Endothelial cell of umbilical vein (primary cell): ENCODE data around the gene EMC6. TPM values are rescaled to one million over a fixed set of nuclear protein-coding genes. Genes with fewer than 3 reads are reported as not detected.

Source experiments
- BruUV-seq: library from RNA; stranded (reverse); fragments of 400-500 nt; replicated peaks from 2 replicates; lab custom pipeline; 2021; lab: Mats Ljungman, UMichigan
- CTCF ChIA-PET: fragments of 300-600, 350-600 bp; sonication (Branson Sonifier 250); formaldehyde crosslinking; loops from one replicate; lab custom pipeline; 2021; ENCODE audit warnings: antibody characterized with exemption, inconsistent platforms; lab: Charles Lee
- POLR2A ChIA-PET: fragments of 300-600, 350-600 bp; sonication (Branson Sonifier 250); formaldehyde crosslinking; loops from one replicate; lab custom pipeline; 2021; ENCODE audit warnings: antibody characterized with exemption, inconsistent platforms; lab: Charles Lee
- DNase-seq: peaks from one replicate; pipeline ENCODE4 v3.0.0-alpha.2; 2011; ENCODE audit warnings: low read depth, low spot score
- FAIRE-seq: peaks from 2 replicates; lab custom pipeline; 2011; peaks lifted over from hg19 to GRCh38; lab: Jason Lieb, UNC
- H2AFZ ChIP-seq: 2 replicates; pipeline ENCODE4 v1.6.0; 2012; ENCODE audit warnings: low read depth, low read length, control low read depth, inconsistent platforms
- H3K27ac ChIP-seq: 2 replicates; pipeline ENCODE4 v1.5.1; 2011; ENCODE audit warnings: low read depth, mild to moderate bottlenecking, control low read depth, low read length, moderate library complexity; ENCODE audit not compliant: insufficient read depth
- H3K27me3 ChIP-seq, 2 experiments: 2 replicates each; pipeline versions ENCODE4 v1.6.0 to v1.6.1; 2011; ENCODE audit warnings: low read length in 2 of 2, mixed read lengths in 1 of 2; ENCODE audit not compliant: control insufficient read depth in 2 of 2, insufficient read depth in 2 of 2
- H3K36me3 ChIP-seq, 2 experiments: 2 replicates in 1 of 2; 3 replicates in 1 of 2; pipeline ENCODE4 v1.5.1; 2011; ENCODE audit warnings: low read length in 2 of 2, mild to moderate bottlenecking in 1 of 2, moderate library complexity in 1 of 2; ENCODE audit not compliant: control insufficient read depth in 2 of 2, insufficient read depth in 2 of 2; ENCODE audit errors: extremely low read depth in 1 of 2
- H3K4me1 ChIP-seq: 3 replicates; pipeline ENCODE4 v1.5.1; 2011; ENCODE audit warnings: mild to moderate bottlenecking, low read length; ENCODE audit not compliant: control insufficient read depth, insufficient read depth; ENCODE audit errors: extremely low read depth
- H3K4me2 ChIP-seq: 2 replicates; pipeline ENCODE4 v1.6.1; 2011; ENCODE audit warnings: low read length, control low read depth, mixed read lengths; ENCODE audit not compliant: insufficient read depth
- H3K4me3 ChIP-seq, 3 experiments: fragments of 200-600 bp in 1 of 3; sonication (generic), shearing (Covaris generic) in 1 of 3; replicated peaks in 1 of 3; 2 replicates each; pipeline ENCODE4 v1.5.1; 2011 to 2016; ENCODE audit warnings: control low read depth in 3 of 3, low read length in 3 of 3, mild to moderate bottlenecking in 2 of 3, inconsistent platforms in 1 of 3, low read depth in 1 of 3, moderate library complexity in 1 of 3; ENCODE audit not compliant: insufficient read depth in 1 of 3
- H3K79me2 ChIP-seq: 2 replicates; pipeline ENCODE4 v1.6.0; 2012; ENCODE audit warnings: low read length, inconsistent platforms; ENCODE audit not compliant: control insufficient read depth, insufficient read depth
- H3K9ac ChIP-seq: replicated peaks from 2 replicates; pipeline ENCODE3; 2011; ENCODE audit warnings: low read length, control low read depth; ENCODE audit not compliant: insufficient read depth; ENCODE audit errors: extremely low read depth
- H3K9me1 ChIP-seq: replicated peaks from 3 replicates; pipeline ENCODE4 v1.6.0; 2011; ENCODE audit warnings: mild to moderate bottlenecking, low read length; ENCODE audit not compliant: control insufficient read depth, insufficient read depth; ENCODE audit errors: extremely low read depth
- H3K9me3 ChIP-seq: replicated peaks from 2 replicates; pipeline ENCODE4 v1.5.1; 2012; ENCODE audit warnings: low read length, inconsistent platforms; ENCODE audit not compliant: control insufficient read depth, insufficient read depth
- H4K20me1 ChIP-seq: replicated peaks from 2 replicates; pipeline ENCODE3; 2011; ENCODE audit warnings: mild to moderate bottlenecking, low read length; ENCODE audit not compliant: control insufficient read depth, insufficient read depth; ENCODE audit errors: extremely low read depth
- EZH2 ChIP-seq: IDR thresholded peaks from 2 replicates; pipeline ENCODE4 v1.6.1; 2012; ENCODE audit warnings: borderline replicate concordance, low read depth, mild to moderate bottlenecking, moderate library complexity, low read length, inconsistent platforms; ENCODE audit not compliant: severe bottlenecking
- FOS ChIP-seq: IDR thresholded peaks from 2 replicates; pipeline ENCODE4 v1.6.1; 2011; ENCODE audit warnings: mild to moderate bottlenecking, low read length, moderate library complexity, borderline replicate concordance; ENCODE audit not compliant: insufficient read depth
- GATA2 ChIP-seq: IDR thresholded peaks from 2 replicates; pipeline ENCODE4 v1.7.0; 2011; ENCODE audit warnings: low read depth, mild to moderate bottlenecking, moderate library complexity, mixed read lengths, low read length; ENCODE audit not compliant: insufficient read length, insufficient read depth
- JUN ChIP-seq: IDR thresholded peaks from 2 replicates; pipeline ENCODE4 v1.6.1; 2011; ENCODE audit warnings: borderline replicate concordance, low read depth; ENCODE audit not compliant: insufficient read length, insufficient read depth
- MYC ChIP-seq: IDR thresholded peaks from one replicate; pipeline ENCODE4 v1.6.1; 2011; ENCODE audit warnings: mild to moderate bottlenecking, low read depth, low read length
- POLR2A ChIP-seq: IDR thresholded peaks from 2 replicates; pipeline ENCODE4 v1.6.1; 2012; ENCODE audit warnings: low read depth, mild to moderate bottlenecking, control low read depth, low read length
- POLR2AphosphoS5 ChIP-seq: IDR thresholded peaks from 2 replicates; pipeline ENCODE4 v1.6.1; 2012; ENCODE audit warnings: low read depth, mild to moderate bottlenecking, control low read depth, low read length, moderate library complexity; ENCODE audit not compliant: insufficient read depth
- dilution Hi-C: fragments of 300-500 bp; cut with MboI; formaldehyde crosslinking; loops from one replicate; pipeline ENCODE4 v1.15.0; 2019; ENCODE audit warnings: low sequenced_read_pairs; ENCODE audit not compliant: extremely low pct_ligation_motif_present
- intact Hi-C: fragments of 100-400 bp; cut with micrococcal nuclease; formaldehyde crosslinking; loops from one replicate; pipeline ENCODE4 v1.10.0; 2022
- polyA plus RNA-seq, 4 experiments: library from polyadenylated mRNA; depleted of rRNA in 3 of 4; stranded (reverse) in 3 of 4; unstranded in 1 of 4; fragments of >200 nt; gene quantifications; 2 replicates each; pipeline versions ENCODE4 v1.2.1 to v1.2.3, GENCODE V29; 2011 to 2012; ENCODE audit warnings: missing spikeins in 1 of 4
- total RNA-seq: library from RNA; stranded (reverse); gene quantifications from 2 replicates; pipeline ENCODE4 v1.2.3, GENCODE V29; 2021
- TF ChIP-seq, protein P1 (sequence below): IDR thresholded peaks from 2 replicates; pipeline ENCODE4 v1.6.1; 2011; ENCODE audit not compliant: insufficient read depth, insufficient read length
- TF ChIP-seq, protein P2 (sequence below), 2 donors: IDR thresholded peaks; 1 replicate in 1 of 2; 2 replicates in 1 of 2; pipeline ENCODE4 v1.5.1; 2011; ENCODE audit warnings: low read length in 2 of 2, mild to moderate bottlenecking in 2 of 2, moderate library complexity in 2 of 2, control low read depth in 1 of 2, inconsistent platforms in 1 of 2, low read depth in 1 of 2; ENCODE audit not compliant: insufficient read depth in 1 of 2; ENCODE audit errors: extremely low read depth in 1 of 2

EMC6 gene
- total and polyA plus RNA-seq, 2 donors (not counting 3 experiments of a cell fraction or from before 2014, with no cell fraction given) = 54.0 to 105 TPM

DNA sequence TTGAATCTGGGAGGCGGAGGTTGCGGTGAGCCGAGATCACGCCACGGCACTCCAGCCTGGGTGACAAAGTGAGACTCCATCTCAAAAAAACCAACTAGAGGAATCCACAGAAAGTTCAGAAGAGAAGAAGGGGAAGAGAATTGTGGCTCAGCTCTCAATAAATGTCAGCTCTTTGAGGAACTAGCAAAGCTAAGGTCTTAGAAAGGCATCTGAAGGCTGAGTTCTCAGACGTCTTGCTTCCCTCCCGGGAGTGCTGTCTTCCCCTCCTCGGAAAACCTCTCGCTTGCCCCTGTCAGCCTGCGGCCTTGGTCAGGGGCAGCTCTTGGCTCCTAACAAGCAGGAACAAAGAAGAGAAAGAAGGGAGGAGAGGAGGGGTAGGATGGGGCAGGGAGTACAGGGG, 37.8 kb upstream of the EMC6 start:
- no peak for DNase-seq
- H3K4me2 ChIP-seq = no peak overlapping the region
- H3K36me3 ChIP-seq = peaks cover 0 to 9% of the 10 kb centered on the region in 2 experiments
- no peak overlapping the region for H3K4me3 ChIP-seq
- peaks cover 6% of the 10 kb centered on the region for H3K4me1 ChIP-seq
- H3K79me2 ChIP-seq = peaks cover 14% of the 10 kb centered on the region
- ChIA-PET POLR2A (no interaction called here), CTCF (no interaction called here)
- intact Hi-C loops (no loop called here), dilution Hi-C loops (no loop called here)
- FAIRE-seq = no peak
- no peak overlapping the region for H2AFZ ChIP-seq
- no peaks in the 10 kb centered on the region for H3K9me3 ChIP-seq
- H3K9me1 ChIP-seq = no peaks in the 10 kb centered on the region
- no peaks in the 10 kb centered on the region for H3K27me3 ChIP-seq
- no peak overlapping the region for H3K27ac ChIP-seq
- H4K20me1 ChIP-seq = no peaks in the 10 kb centered on the region
- no TSS peak for BruUV-seq
- no peak for TF ChIP-seq GATA2
- TF ChIP-seq EZH2 = no peak
- TF ChIP-seq POLR2AphosphoS5 = no peak
- no peak for TF ChIP-seq MYC
- no peak for TF ChIP-seq POLR2A
- TF ChIP-seq, protein P1, sequence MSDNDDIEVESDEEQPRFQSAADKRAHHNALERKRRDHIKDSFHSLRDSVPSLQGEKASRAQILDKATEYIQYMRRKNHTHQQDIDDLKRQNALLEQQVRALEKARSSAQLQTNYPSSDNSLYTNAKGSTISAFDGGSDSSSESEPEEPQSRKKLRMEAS = no peak
- TF ChIP-seq JUN = no peak
- no peak for TF ChIP-seq FOS
- TF ChIP-seq, protein P2, sequence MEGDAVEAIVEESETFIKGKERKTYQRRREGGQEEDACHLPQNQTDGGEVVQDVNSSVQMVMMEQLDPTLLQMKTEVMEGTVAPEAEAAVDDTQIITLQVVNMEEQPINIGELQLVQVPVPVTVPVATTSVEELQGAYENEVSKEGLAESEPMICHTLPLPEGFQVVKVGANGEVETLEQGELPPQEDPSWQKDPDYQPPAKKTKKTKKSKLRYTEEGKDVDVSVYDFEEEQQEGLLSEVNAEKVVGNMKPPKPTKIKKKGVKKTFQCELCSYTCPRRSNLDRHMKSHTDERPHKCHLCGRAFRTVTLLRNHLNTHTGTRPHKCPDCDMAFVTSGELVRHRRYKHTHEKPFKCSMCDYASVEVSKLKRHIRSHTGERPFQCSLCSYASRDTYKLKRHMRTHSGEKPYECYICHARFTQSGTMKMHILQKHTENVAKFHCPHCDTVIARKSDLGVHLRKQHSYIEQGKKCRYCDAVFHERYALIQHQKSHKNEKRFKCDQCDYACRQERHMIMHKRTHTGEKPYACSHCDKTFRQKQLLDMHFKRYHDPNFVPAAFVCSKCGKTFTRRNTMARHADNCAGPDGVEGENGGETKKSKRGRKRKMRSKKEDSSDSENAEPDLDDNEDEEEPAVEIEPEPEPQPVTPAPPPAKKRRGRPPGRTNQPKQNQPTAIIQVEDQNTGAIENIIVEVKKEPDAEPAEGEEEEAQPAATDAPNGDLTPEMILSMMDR (IDR thresholded peaks at IDR 0.05; ENCODE audit: extremely low read depth in 1 of 2, insufficient read depth in 1 of 2, low read depth in 1 of 2, low read length in 2 of 2) = no peak
- H3K9ac ChIP-seq = no peak overlapping the region
